WERI-Rb-1 (cell line): ENCODE data around the gene ADAM10.

Source experiments
- DNase-seq: peaks from one replicate; pipeline ENCODE4 v3.0.0-alpha.2; 2020
- H3K27ac ChIP-seq: fragments of 250-450 bp; sonication (Bioruptor Pico); 2 replicates; pipeline ENCODE4 v1.5.1; 2020; ENCODE audit warnings: mild to moderate bottlenecking, moderate library complexity
- H3K27me3 ChIP-seq: fragments of 250-450 bp; sonication (Bioruptor Pico); 2 replicates; pipeline ENCODE4 v1.5.1; 2021; ENCODE audit warnings: mild to moderate bottlenecking, low read depth, moderate library complexity; ENCODE audit not compliant: insufficient read depth, severe bottlenecking
- H3K36me3 ChIP-seq: fragments of 250-450 bp; sonication (Bioruptor Pico); 2 replicates; pipeline ENCODE4 v1.5.1; 2020; ENCODE audit warnings: mild to moderate bottlenecking, moderate library complexity
- H3K4me3 ChIP-seq: 2 replicates; pipeline ENCODE4 v1.5.1; 2011; ENCODE audit warnings: low read depth, mild to moderate bottlenecking, control low read depth, low read length
- H3K9me3 ChIP-seq: fragments of 250-450 bp; sonication (Bioruptor Pico); 2 replicates; pipeline ENCODE4 v1.5.1; 2021; ENCODE audit warnings: mild to moderate bottlenecking, moderate library complexity; ENCODE audit not compliant: severe bottlenecking
- TF ChIP-seq, protein P1 (sequence below): IDR thresholded peaks from 2 replicates; pipeline ENCODE4 v1.5.1; 2011; ENCODE audit warnings: low read depth, mild to moderate bottlenecking, control low read depth, inconsistent platforms, low read length

Gene ADAM10

DNA sequence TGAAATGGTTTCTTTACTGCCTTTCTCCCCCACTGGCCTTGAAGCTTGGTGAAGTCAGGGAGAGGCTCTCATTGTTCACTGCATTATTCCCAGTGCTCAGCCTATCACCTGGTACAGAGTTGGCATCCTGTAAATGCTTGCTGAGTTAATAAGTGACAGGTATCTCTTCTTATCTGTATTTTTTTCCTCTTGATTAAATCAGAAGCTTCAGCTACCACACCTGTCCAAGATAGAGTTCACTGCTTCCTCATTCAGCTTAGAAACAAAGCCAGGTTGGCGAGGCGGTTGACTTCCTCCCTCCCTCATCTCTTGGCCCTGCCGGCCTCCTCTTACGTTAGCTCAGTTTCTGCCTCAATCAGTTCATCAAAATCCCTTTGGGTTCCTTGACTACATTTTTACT lies 174.9 kb downstream of the ADAM10 start:
- DNase-seq, result no peak

DNA sequence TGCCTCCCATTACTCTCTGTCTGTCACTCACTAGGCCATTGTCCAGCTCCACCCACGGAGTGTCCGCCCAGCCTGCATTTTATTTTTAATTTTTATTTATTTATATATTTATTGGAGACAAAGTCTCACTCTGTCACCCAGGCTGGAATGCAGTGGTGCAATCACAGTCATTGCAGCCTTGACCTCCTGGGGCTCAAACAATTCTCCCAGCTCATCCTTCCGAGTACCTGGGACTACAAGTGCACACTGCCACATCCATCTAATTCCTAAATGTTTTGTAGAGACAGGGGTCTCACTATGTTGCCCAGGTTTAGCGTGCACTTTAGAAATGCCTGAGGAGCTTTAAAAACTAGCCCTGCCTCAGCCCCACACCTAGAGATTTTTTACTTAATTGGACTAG lies 176.2 kb downstream of the ADAM10 start:
- no peaks in the 10 kb centered on the region for H3K27me3 ChIP-seq
- TF ChIP-seq, protein P1, sequence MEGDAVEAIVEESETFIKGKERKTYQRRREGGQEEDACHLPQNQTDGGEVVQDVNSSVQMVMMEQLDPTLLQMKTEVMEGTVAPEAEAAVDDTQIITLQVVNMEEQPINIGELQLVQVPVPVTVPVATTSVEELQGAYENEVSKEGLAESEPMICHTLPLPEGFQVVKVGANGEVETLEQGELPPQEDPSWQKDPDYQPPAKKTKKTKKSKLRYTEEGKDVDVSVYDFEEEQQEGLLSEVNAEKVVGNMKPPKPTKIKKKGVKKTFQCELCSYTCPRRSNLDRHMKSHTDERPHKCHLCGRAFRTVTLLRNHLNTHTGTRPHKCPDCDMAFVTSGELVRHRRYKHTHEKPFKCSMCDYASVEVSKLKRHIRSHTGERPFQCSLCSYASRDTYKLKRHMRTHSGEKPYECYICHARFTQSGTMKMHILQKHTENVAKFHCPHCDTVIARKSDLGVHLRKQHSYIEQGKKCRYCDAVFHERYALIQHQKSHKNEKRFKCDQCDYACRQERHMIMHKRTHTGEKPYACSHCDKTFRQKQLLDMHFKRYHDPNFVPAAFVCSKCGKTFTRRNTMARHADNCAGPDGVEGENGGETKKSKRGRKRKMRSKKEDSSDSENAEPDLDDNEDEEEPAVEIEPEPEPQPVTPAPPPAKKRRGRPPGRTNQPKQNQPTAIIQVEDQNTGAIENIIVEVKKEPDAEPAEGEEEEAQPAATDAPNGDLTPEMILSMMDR, result no peak
- no peak overlapping the region for H3K27ac ChIP-seq
- no peak for DNase-seq
- no peak overlapping the region for H3K4me3 ChIP-seq
- H3K36me3 ChIP-seq, result no peaks in the 10 kb centered on the region
- peaks cover 3% of the 10 kb centered on the region for H3K9me3 ChIP-seq

More for the DNA sequence above, 174.9 kb downstream of the ADAM10 start:
- Histone ChIP-seq H3K4me3 (no peak overlapping the region), H3K36me3 (no peaks in the 10 kb centered on the region), H3K9me3 (peaks cover under 1% of the 10 kb centered on the region), H3K27ac (no peak overlapping the region), H3K27me3 (no peaks in the 10 kb centered on the region)
- TF ChIP-seq, protein P1, result no peak

DNA sequence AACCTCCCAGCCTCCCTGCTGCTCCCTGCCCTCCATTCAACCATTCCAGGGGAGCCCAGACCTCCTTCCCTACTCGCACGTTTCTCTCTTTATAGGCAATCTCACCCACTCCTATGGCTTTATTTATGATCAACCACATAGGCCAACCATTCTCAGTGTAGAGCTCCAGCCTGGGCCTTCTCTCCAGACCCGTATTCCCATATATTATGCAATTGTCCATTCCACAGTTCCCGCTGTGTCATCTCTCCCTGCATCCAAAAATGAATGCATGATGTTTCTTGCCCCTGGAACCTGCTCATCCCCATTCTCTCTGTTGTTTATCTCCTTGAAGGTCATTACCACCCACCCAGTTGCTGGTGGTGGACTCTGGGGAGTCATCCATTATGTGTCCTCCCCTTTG lies 177.0 kb downstream of the ADAM10 start:
- H3K36me3 ChIP-seq, result no peaks in the 10 kb centered on the region
- H3K27me3 ChIP-seq, result no peaks in the 10 kb centered on the region
- TF ChIP-seq, protein P1, result no peak
- peaks cover 3% of the 10 kb centered on the region for H3K9me3 ChIP-seq
- no peak overlapping the region for H3K27ac ChIP-seq
- no peak overlapping the region for H3K4me3 ChIP-seq
- DNase-seq, result no peak

DNA sequence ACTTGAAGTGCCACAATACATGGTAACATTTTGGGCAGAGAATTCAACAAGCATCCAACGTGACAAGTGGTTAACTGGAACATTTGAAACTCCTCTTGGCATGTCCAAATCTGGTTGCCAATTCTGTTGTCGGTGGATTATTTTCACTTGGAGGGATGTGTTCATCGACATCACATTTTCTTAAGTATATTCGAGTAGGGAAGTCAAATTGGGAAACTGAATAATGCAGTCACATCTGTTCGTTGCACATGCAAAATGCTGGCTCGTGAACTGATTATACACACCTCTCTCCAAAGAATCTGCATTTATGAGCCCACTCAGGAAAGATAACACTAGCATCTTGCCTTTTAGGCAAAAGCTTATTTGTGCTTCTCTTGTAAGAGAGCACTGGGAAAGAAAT lies 178.0 kb downstream of the ADAM10 start:
- Histone ChIP-seq H3K9me3 (peaks cover 3% of the 10 kb centered on the region), H3K4me3 (no peak overlapping the region)

DNA sequence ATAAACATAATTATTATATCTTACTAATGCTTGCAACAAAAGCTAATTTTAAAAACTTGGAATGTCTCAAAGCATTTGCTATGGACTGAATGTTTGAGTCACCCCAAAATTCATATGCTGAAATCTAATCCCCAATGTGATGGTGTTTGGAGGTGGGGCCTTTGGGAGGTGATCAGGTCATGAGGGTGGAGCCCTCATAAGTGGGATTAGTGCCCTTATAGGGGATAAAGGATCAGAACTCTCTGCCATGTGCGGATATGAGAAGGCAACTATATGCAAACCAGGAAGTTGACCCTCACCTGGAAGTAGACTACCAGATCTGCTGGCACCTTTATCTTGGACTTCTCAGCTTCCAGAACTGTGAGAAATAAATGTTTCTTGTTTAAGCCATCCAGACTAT lies 180.1 kb downstream of the ADAM10 start:
- DNase-seq, result no peak
- Histone ChIP-seq H3K9me3 (peaks cover 3% of the 10 kb centered on the region), H3K36me3 (no peaks in the 10 kb centered on the region), H3K27ac (no peak overlapping the region), H3K4me3 (no peak overlapping the region), H3K27me3 (no peaks in the 10 kb centered on the region)
- TF ChIP-seq, protein P1, result no peak

More for the DNA sequence above, 178.0 kb downstream of the ADAM10 start:
- no peaks in the 10 kb centered on the region for H3K27me3 ChIP-seq
- DNase-seq, result no peak
- H3K36me3 ChIP-seq, result no peaks in the 10 kb centered on the region
- H3K27ac ChIP-seq, result no peak overlapping the region
- TF ChIP-seq, protein P1, result no peak

DNA sequence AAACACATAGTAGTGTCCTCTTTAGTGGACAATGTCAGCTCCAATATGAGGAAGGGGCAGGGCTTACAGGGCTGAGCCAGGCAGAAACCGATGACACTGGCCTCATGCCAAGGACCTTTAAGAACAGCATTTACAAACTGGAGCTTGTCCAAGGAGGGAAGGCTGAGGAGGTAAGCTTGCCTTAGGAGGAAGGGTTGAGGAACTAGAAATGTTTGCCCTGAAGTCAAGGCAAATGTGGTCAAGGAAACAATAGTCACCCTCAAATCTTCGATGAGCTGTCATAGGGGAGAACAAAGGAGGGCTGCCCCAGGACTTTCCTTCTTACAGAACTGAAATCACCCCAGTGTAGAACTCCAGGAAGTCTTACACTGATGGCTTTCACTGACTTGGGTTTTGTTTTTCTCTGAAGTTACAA lies 181.3 kb downstream of the ADAM10 start:
- no peak overlapping the region for H3K27ac ChIP-seq
- no peak for DNase-seq

More for the DNA sequence above, 181.3 kb downstream of the ADAM10 start:
- Histone ChIP-seq H3K4me3 (no peak overlapping the region), H3K27me3 (no peaks in the 10 kb centered on the region), H3K36me3 (no peaks in the 10 kb centered on the region), H3K9me3 (peaks cover 3% of the 10 kb centered on the region)
- TF ChIP-seq, protein P1, result no peak
